DMS114 treated with DMSO at 0.1 percent for 48 hours (cell line): ENCODE results near the gene WBP1L.
"Not testable (repeated sequence)": the region's sequence is repeated elsewhere in the genome, so short reads cannot be mapped to it uniquely, and the experiment has no call there.

Source experiments
- DNase-seq: peaks from one replicate; lab custom pipeline; 2025; ENCODE audit not compliant: unreplicated experiment; lab: John Stamatoyannopoulos, UW

Gene WBP1L

DNA sequence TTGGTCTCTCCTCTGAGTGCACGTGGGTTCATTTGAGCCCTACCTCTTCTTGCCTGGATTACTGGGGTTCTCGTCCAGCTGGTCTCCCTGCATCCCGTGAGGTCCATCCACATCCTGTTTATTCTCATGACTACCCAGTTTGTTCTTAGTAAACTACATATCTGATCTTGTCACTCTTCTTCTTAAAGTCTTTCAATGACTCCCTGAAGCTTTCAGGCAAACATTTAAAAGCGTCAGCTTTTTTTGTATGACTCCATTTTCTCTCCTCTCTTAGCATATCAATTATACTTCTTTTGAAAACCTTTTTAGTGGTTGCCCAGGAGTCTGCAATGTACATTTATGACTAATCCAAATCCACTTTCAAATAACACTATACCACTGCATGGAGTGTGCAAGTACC lies 21.8 kb upstream of the WBP1L start:
- no peak for DNase-seq

- no peak for DNase-seq
Measured at GRCh38 chr10:102723989-102724388, 19.8 kb upstream of the WBP1L start.

- no peak for DNase-seq
Measured at GRCh38 chr10:102726274-102726673, 17.5 kb upstream of the WBP1L start.

DNA sequence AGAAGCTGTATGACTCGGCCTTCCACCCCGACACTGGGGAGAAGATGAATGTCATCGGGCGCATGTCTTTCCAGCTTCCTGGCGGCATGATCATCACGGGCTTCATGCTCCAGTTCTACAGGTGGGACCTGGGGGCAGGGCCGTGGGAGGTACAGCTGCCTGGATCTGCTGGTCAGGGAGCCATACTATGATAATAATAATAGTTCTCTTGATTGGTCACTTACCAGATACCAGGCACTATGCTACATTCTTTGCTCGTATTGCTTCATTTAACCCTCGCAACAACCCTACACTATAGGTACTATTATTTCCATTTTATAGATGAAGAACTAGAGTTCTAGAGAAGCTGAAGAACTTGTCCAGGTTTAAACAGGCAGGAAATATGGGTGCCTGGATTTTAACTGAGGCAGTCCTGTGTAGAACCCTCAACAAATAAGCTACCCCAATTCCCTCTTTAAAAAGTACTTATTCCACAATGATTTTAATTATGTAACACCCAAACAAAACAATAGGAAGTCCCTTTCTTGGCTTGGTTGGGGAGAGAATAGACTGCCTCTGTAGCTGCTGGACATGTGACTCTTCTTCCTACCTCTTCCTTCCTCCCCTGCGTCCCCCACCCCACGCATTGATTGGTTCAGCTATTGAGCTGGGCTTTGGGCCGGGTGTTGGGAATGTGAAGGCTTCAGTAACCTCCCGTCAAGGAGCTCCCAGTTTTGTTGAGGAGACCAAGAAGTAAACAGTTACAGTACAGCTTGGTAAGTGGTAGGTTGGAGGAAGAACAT lies 16.5 kb upstream of the WBP1L start:
- no peak for DNase-seq

DNA sequence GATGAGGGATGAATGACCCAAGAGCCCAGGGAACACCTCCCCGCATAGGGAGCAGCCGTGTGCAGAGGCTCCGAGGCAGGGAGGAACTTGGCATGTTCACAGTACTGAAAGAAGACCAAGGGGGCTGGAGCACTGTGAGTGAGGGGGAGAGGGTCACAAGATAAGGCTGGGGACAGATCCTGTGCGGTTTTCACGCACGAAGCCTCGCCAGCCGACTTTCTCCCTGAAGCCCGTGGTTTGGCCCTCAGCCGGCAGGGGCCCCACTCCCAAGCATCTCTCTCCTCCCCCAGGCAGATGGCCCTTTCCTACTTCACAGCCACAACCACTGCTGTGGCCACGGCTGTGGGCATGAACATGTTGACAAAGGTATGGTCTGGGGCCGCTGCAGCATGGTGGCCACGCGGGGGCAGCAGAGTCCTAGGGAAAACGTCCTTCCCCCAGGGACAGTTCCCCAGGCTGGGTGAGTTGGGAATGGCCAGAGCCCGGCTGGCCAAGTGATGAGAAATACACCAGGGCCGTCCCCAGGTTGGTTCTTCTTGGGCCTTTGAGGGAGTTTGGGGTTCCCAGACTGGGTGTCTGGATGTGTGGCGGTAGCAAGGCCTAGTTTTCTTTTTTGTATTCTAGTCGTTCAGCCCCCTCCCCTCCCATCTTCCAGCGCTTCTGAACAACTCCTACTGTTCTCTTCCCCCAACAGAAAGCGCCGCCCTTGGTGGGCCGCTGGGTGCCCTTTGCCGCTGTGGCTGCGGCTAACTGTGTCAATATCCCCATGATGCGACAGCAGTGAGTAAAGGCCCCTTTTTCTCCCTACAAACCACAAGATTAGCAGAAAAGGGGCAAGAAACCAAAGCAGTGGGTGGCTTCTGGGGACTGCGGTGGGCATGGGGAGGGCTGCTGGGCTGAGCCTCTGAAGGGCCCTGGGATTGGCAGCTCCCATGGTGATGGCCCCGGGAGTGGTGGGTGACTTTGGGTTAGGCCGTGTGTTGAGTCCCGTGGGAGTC lies 14.4 kb upstream of the WBP1L start:
- DNase-seq, result peak; percentile 70

DNA sequence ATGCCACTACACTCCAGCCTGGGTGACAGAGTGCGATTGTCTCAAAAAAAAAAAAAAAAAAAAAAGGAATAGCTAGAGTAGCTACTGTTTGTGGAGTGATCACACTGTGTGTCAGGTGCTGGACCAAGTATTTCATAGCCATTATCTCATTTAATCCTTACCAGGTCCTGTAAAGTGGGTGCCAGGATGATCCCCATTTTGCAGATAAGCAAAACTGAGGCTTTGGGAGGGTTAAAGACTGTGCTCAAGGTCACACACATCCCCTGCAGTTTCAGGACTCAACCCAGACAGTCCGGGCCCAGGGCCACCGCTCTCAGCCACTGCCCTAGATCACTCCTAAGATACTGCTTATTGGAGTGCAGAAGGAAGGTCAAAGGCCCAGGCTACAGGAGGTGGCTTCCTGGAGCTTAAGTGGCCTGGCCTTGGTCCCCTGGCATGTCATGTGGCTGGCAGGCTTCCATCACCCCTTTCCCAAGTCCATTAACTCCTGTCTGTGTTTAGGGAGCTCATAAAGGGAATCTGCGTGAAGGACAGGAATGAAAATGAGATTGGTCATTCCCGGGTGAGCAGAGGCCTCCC lies 12.4 kb upstream of the WBP1L start:
- DNase-seq, result no peak

GRCh38 chr10:102732661-102733060 lies 11.1 kb upstream of the WBP1L start:
- no peak for DNase-seq

- no peak for DNase-seq
Measured at GRCh38 chr10:102735065-102735562, 8.6 kb upstream of the WBP1L start.

DNA sequence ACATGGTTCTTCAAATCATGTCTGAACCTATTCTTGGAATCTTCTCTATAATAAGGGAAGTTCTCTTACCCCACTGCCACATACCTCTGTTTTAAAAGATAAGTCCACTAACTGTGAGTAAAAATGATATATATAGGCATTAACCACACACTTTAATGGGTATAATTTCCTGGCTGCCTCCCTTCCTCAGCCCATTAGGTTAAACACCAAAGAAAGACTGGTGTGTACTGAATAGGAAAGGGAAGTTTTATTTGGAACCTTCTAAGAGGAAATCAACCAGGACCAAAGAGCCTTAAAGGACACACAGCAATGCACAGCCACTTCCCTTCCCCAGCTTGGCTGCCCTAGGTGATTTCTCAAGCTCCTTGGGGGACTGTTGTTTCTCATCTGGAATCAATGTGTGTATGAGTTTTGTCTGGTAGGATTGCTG lies 5.0 kb upstream of the WBP1L start:
- no peak for DNase-seq

- DNase-seq, result no peak
Measured at GRCh38 chr10:102740229-102740628, 3.5 kb upstream of the WBP1L start.

- no peak for DNase-seq
Measured at GRCh38 chr10:102741726-102742237, 2.0 kb upstream of the WBP1L start.

GRCh38 chr10:102742313-102742712 lies 1.4 kb upstream of the WBP1L start:
- DNase-seq, result not testable (repeated sequence)

- DNase-seq, result peak; percentile 70
Measured at GRCh38 chr10:102743078-102743587, 615 bp upstream of the WBP1L start.

DNA sequence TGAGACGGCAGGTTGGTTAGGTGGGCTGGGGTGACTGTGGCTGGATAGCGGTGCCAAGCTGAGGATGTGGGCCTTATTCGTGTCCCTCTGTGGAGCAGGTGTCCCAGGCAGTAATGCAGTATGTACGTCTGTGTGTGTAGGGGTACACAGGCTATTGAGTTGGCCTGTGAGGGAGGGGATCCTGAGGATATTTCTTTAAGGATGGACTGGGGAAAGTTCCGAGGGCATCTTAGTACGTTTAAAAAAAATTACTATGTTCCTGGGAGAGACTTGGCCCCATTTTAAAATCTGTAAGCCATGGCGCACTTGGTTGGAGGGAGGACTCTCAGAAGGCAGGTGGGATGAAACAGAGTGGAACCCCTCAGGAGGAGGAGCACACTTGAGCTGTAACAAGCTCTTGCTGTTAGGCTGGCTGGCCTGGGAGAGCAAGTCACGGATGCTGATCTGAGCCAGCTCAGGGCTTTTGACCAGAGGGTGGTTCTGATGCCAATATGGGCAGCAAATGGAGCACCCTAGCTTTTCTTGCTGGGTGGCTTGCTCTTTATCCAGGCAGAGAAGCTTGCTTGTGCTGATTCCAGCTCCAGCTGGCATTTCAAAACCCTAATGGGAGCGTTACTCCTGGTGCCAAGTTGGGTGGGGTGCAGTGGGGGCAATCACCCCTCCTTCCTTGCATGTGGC lies 765 bp downstream of the WBP1L start:
- no peak for DNase-seq

GRCh38 chr10:102745157-102745556 lies 1.4 kb downstream of the WBP1L start:
- DNase-seq, result no peak

DNA sequence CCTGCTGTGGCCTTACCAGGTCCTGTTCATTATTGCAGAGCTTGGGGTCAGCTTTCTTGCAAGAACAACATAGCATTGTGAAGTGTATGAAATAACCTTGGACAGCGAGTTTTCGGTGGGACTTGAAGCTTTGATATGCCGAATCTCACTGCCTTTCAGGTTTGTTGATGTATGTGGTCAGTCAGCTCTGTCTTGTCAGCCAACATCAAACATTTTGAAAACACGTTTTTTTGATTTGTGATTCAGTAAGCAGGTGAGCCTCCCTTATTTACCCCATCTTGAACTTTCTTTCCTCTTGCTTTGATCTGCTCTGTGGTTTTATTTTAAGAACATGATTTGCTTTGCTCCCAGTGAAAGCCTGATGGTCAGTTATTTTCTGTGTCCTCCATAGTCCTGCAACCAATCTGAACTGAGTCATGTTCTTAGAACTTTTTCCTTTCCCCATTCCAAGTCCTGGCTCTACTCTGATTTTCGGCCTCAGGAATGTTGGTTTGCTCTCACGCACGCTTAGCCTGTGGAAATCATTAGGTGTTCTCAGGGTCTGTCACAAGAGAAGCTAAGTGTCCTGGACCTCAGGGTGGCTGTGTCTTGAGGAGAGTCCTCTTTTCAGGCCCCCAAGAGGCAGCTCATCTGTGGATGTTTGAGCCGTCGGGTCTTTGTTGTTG lies 8.7 kb downstream of the WBP1L start:
- no peak for DNase-seq

GRCh38 chr10:102752934-102753664 lies 9.4 kb downstream of the WBP1L start:
- DNase-seq, result peak; percentile 38

DNA sequence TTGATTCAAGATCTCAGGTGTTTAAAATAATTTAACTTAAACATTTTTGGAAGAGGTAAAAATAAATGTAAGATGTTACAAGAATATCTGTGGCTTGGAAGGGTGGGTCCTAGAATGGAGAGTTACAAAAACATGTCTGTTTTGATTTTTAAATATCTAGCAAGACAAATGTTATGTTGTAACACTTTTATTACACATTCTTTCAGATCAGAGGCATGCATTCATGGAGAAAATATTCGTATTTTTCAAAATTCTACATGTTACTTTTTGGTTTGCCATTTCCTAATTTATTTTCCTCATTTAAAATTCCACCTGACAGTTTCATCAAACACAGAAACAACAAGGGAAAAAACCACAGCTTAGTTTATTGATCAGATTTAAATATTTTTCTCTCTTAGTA lies 10.0 kb downstream of the WBP1L start:
- no peak for DNase-seq

DNA sequence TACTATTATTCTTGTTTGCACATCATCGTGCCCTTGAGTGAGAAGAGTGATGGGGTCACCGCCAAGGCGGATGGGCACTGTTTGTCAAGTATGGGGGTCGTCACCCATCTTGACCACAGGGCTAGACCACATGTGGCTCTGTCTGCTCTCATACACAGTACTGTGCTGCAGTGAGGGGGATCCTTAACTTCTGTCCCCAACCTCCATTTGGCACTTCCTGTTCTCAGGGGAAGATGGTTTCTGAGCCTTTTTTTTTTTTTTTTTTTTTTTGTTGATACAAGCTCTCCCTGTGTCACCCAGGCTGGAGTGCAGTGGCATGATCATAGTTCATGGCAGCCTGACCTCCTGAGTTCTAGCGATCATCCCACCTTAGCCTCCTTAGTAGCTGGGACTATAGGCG lies 13.6 kb downstream of the WBP1L start:
- DNase-seq, result no peak
